Measurements from ENCODE around the gene KRTAP25-1. TPM values are rescaled to one million over a fixed set of nuclear protein-coding genes. Genes with fewer than 3 reads are reported as not detected.

KRTAP25-1 gene
- total RNA-seq, 1 experiment from 2014 or later, result not detected

- no CpG with 5 or more reads among the region's 2 CpGs for WGBS (ENCODE audit: extremely low coverage, insufficient read length, low lambda C conversion rate)
- Histone ChIP-seq H2BK15ac (ENCODE audit: low read depth, low read length) (no peak overlapping the region), H3K18ac (ENCODE audit: insufficient read length, low read depth, low read length) (no peak overlapping the region), H3K9me3 (ENCODE audit: control insufficient read depth, low read depth, low read length) (no peaks in the 10 kb centered on the region), H3K4ac (ENCODE audit: low read depth, low read length) (no peak overlapping the region), H4K91ac (ENCODE audit: insufficient read length, low read depth, low read length) (no peak overlapping the region), H3K27ac (ENCODE audit: insufficient read length, low read depth, low read length) (no peak overlapping the region), H3K4me2 (ENCODE audit: insufficient read depth, insufficient read length, low read length) (no peak overlapping the region), H2AK5ac (ENCODE audit: insufficient read length, low read length) (no peak overlapping the region), H2AFZ (ENCODE audit: low read length) (no peak overlapping the region), H3K14ac (ENCODE audit: insufficient read depth, low read length) (no peak overlapping the region), H3K9ac (ENCODE audit: extremely low read depth, insufficient read length, low read length) (no peak overlapping the region), H3K79me1 (ENCODE audit: insufficient read depth, low read depth, low read length, poor library complexity, severe bottlenecking) (no peaks in the 10 kb centered on the region), H4K5ac (ENCODE audit: insufficient read length, low read depth, low read length) (no peak overlapping the region), H3T11ph (ENCODE audit: low read length) (no peak overlapping the region), H2BK12ac (ENCODE audit: insufficient read length, low read depth, low read length) (no peak overlapping the region), H4K8ac (replicated peaks; ENCODE audit: insufficient read length, low read depth, low read length) (no peak overlapping the region), H2BK20ac (ENCODE audit: low read depth, low read length, poor library complexity, severe bottlenecking) (no peak overlapping the region), H2BK120ac (ENCODE audit: low read depth, low read length, poor library complexity, severe bottlenecking) (no peak overlapping the region), H3K23ac (ENCODE audit: insufficient read length, low read depth, low read length) (no peak overlapping the region), H3K27me3 (ENCODE audit: insufficient read depth, low read length) (no peaks in the 10 kb centered on the region; the same call in 1 of the 2 replicates), H3K79me2 (ENCODE audit: insufficient read depth, low read length) (no peaks in the 10 kb centered on the region; the same call in 1 of the 2 replicates), H2BK5ac (ENCODE audit: insufficient read length, low read length) (no peak overlapping the region), H4K20me1 (ENCODE audit: control insufficient read depth, insufficient read depth, insufficient read length) (no peaks in the 10 kb centered on the region), H3K4me1 (ENCODE audit: insufficient read depth, low read length) (no peaks in the 10 kb centered on the region), H3K56ac (ENCODE audit: insufficient read length, low read depth, low read length) (no peak overlapping the region), H3K23me2 (ENCODE audit: insufficient read length, low read depth, low read length, poor library complexity, severe bottlenecking) (no peaks in the 10 kb centered on the region)
- Mint-ChIP-seq H3K27me3 (ENCODE audit: low read depth) (no peaks in the 10 kb centered on the region), H3K4me1 (no peaks in the 10 kb centered on the region), H3K36me3 (ENCODE audit: insufficient read depth in 1 of 3, low read depth in 3 of 3) (no peaks in the 10 kb centered on the region), H3K9me3 (no peaks in the 10 kb centered on the region), H3K27ac (no peak overlapping the region), H3K4me3 (no peak overlapping the region)
- no peak for TF ChIP-seq CTCF (conservative IDR thresholded peaks at IDR 0.05)
- no peak for DNase-seq
Measured at GRCh38 chr21:30336596-30336995, 47.3 kb upstream of the KRTAP25-1 start.

Measured in H9 (cell line).